Natural killer cell (primary cell): ENCODE data around the gene DTNBP1. TPM values are rescaled to one million over a fixed set of nuclear protein-coding genes. Genes with fewer than 3 reads are reported as not detected.

ENCODE experiments used
- ATAC-seq, 3 donors: fragments of 150-1000 bp in 2 of 3; fragments of 200-7000 bp in 1 of 3; cut with Tn5 transposase; 1 replicate in 1 of 3; 2 replicates in 2 of 3; pipeline ENCODE4 v1.10.0; 2021; ENCODE audit warnings: mild to moderate bottlenecking in 2 of 3, moderate library complexity in 2 of 3
- DNase-seq, 2 donors: peaks; one replicate each; pipeline versions ENCODE4 v3.0.0 to v3.0.0-alpha.2; 2013 to 2021; ENCODE audit warnings: mixed read lengths in 1 of 2
- H3K27ac ChIP-seq: one replicate; pipeline ENCODE4 v1.5.1; 2013; ENCODE audit warnings: mild to moderate bottlenecking, low read length
- H3K27me3 ChIP-seq: one replicate; pipeline ENCODE4 v1.6.1; 2013; ENCODE audit warnings: low read length; ENCODE audit not compliant: control insufficient read depth, insufficient read depth
- H3K36me3 ChIP-seq: one replicate; pipeline ENCODE4 v1.6.1; 2013; ENCODE audit warnings: low read length; ENCODE audit not compliant: control insufficient read depth, insufficient read depth
- H3K4me1 ChIP-seq: one replicate; pipeline ENCODE4 v1.6.1; 2013; ENCODE audit warnings: low read length; ENCODE audit not compliant: control insufficient read depth, insufficient read depth
- H3K4me3 ChIP-seq: one replicate; pipeline ENCODE4 v1.5.1; 2013; ENCODE audit warnings: low read length
- H3K9me3 ChIP-seq: one replicate; pipeline ENCODE4 v1.6.1; 2013; ENCODE audit warnings: low read length; ENCODE audit not compliant: control insufficient read depth, insufficient read depth
- H3K27ac Mint-ChIP-seq, 2 donors: one replicate each; pipeline ENCODE4 v1.8.0; 2022; ENCODE audit warnings: mild to moderate bottlenecking in 2 of 2, mixed read lengths in 2 of 2, moderate library complexity in 1 of 2
- H3K27me3 Mint-ChIP-seq, 2 donors: one replicate each; pipeline ENCODE4 v1.8.0; 2022; ENCODE audit warnings: low read depth in 2 of 2, mixed read lengths in 2 of 2
- H3K36me3 Mint-ChIP-seq: one replicate; pipeline ENCODE4 v1.8.0; 2022; ENCODE audit warnings: mixed read lengths
- H3K4me1 Mint-ChIP-seq, 2 donors: one replicate each; pipeline ENCODE4 v1.8.0; 2022; ENCODE audit warnings: mixed read lengths in 2 of 2
- H3K4me3 Mint-ChIP-seq: one replicate; pipeline ENCODE4 v1.8.0; 2022; ENCODE audit warnings: mild to moderate bottlenecking, moderate library complexity, mixed read lengths
- H3K9me3 Mint-ChIP-seq, 2 donors: one replicate each; pipeline ENCODE4 v1.8.0; 2022; ENCODE audit warnings: mixed read lengths in 2 of 2
- WGBS: methylation state at CpG from one replicate; pipeline ENCODE4 v1.1.7; 2013; ENCODE audit warnings: missing lambda C conversion rate; ENCODE audit not compliant: insufficient coverage; 5-methylcytosine and 5-hydroxymethylcytosine counted together
- intact Hi-C: fragments of 100-400 bp; cut with micrococcal nuclease; formaldehyde crosslinking; loops from one replicate; pipeline ENCODE4 v1.14.2; 2022
- total RNA-seq, 4 donors: library from RNA; stranded (reverse); fragments of 120-200 nt in 1 of 4; gene quantifications; one replicate each; pipeline versions ENCODE4 v1.2.3 to v1.2.4, GENCODE V29; 2013 to 2022
- TF ChIP-seq, protein P1 (sequence below): fragments of 200-600 bp; IDR thresholded peaks from one replicate; pipeline ENCODE4 v1.8.0; 2022; ENCODE audit warnings: antibody characterized with exemption

The DTNBP1 gene
- total RNA-seq, 3 donors from 2014 or later (not counting 1 experiment from before 2014, with no cell fraction given), result 31.6 to 42.2 (median 38.4) TPM

- WGBS, result 97% methylated on average over 13 of the region's 13 CpGs
- H3K4me3 ChIP-seq, result no peak overlapping the region
- no peaks in the 10 kb centered on the region for H3K9me3 Mint-ChIP-seq
- peaks cover 77% of the 10 kb centered on the region for H3K36me3 ChIP-seq
- intact Hi-C loops, result no loop called here
- TF ChIP-seq, protein P1, sequence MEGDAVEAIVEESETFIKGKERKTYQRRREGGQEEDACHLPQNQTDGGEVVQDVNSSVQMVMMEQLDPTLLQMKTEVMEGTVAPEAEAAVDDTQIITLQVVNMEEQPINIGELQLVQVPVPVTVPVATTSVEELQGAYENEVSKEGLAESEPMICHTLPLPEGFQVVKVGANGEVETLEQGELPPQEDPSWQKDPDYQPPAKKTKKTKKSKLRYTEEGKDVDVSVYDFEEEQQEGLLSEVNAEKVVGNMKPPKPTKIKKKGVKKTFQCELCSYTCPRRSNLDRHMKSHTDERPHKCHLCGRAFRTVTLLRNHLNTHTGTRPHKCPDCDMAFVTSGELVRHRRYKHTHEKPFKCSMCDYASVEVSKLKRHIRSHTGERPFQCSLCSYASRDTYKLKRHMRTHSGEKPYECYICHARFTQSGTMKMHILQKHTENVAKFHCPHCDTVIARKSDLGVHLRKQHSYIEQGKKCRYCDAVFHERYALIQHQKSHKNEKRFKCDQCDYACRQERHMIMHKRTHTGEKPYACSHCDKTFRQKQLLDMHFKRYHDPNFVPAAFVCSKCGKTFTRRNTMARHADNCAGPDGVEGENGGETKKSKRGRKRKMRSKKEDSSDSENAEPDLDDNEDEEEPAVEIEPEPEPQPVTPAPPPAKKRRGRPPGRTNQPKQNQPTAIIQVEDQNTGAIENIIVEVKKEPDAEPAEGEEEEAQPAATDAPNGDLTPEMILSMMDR, result no peak
- no peak overlapping the region for H3K27ac ChIP-seq
- no peaks in the 10 kb centered on the region for H3K27me3 Mint-ChIP-seq
- H3K4me3 Mint-ChIP-seq, result no peak overlapping the region
- H3K4me1 Mint-ChIP-seq, result peaks cover 38 to 46% of the 10 kb centered on the region in 2 donors
- no peaks in the 10 kb centered on the region for H3K27me3 ChIP-seq
- H3K36me3 Mint-ChIP-seq, result peaks cover 13% of the 10 kb centered on the region
- DNase-seq (no peak), ATAC-seq (no peak)
- H3K27ac Mint-ChIP-seq, result peak overlapping the region in 1 of 2 donors; percentile 35
- no peaks in the 10 kb centered on the region for H3K9me3 ChIP-seq
- H3K4me1 ChIP-seq, result peaks cover 6% of the 10 kb centered on the region
These were observed 146.4 kb downstream of the DTNBP1 start for GRCh38 chr6:15516378-15516777.

GRCh38 chr6:15515660-15516375 lies 147.0 kb downstream of the DTNBP1 start:
- DNase-seq (no peak), ATAC-seq (no peak)
- Histone ChIP-seq H3K9me3 (no peaks in the 10 kb centered on the region), H3K4me3 (no peak overlapping the region), H3K27ac (no peak overlapping the region), H3K27me3 (no peaks in the 10 kb centered on the region), H3K4me1 (peaks cover 6% of the 10 kb centered on the region), H3K36me3 (peaks cover 80% of the 10 kb centered on the region)
- Mint-ChIP-seq H3K36me3 (peaks cover 11% of the 10 kb centered on the region), H3K4me1 (peaks cover 37 to 45% of the 10 kb centered on the region in 2 donors), H3K27me3 (no peaks in the 10 kb centered on the region), H3K4me3 (no peak overlapping the region), H3K9me3 (no peaks in the 10 kb centered on the region), H3K27ac (peak overlapping the region in 1 of 2 donors; percentile 81)
- WGBS, result 93% methylated on average over 17 of the region's 18 CpGs
- intact Hi-C loops, result no loop called here
- TF ChIP-seq, protein P1, result no peak

GRCh38 chr6:15515226-15515625 lies 147.6 kb downstream of the DTNBP1 start:
- intact Hi-C loops, result no loop called here
- Mint-ChIP-seq H3K4me3 (no peak overlapping the region), H3K36me3 (peaks cover 6% of the 10 kb centered on the region), H3K4me1 (peaks cover 32 to 45% of the 10 kb centered on the region in 2 donors), H3K9me3 (no peaks in the 10 kb centered on the region), H3K27me3 (no peaks in the 10 kb centered on the region), H3K27ac (peak overlapping the region; percentile 72 to 81)
- 89% methylated on average over 6 of the region's 6 CpGs for WGBS
- ATAC-seq, result no peak
- H3K9me3 ChIP-seq, result no peaks in the 10 kb centered on the region
- DNase-seq, result no peak
- TF ChIP-seq, protein P1, result no peak
- no peak overlapping the region for H3K27ac ChIP-seq
- H3K4me3 ChIP-seq, result no peak overlapping the region
- H3K4me1 ChIP-seq, result peaks cover 6% of the 10 kb centered on the region
- no peaks in the 10 kb centered on the region for H3K27me3 ChIP-seq
- peaks cover 77% of the 10 kb centered on the region for H3K36me3 ChIP-seq
